Measurements from ENCODE around the gene SLC39A1. TPM values are rescaled to one million over a fixed set of nuclear protein-coding genes. Genes with fewer than 3 reads are reported as not detected.

The SLC39A1 gene
- total RNA-seq, 2 donors from 2014 or later = 102 to 136 TPM

DNA sequence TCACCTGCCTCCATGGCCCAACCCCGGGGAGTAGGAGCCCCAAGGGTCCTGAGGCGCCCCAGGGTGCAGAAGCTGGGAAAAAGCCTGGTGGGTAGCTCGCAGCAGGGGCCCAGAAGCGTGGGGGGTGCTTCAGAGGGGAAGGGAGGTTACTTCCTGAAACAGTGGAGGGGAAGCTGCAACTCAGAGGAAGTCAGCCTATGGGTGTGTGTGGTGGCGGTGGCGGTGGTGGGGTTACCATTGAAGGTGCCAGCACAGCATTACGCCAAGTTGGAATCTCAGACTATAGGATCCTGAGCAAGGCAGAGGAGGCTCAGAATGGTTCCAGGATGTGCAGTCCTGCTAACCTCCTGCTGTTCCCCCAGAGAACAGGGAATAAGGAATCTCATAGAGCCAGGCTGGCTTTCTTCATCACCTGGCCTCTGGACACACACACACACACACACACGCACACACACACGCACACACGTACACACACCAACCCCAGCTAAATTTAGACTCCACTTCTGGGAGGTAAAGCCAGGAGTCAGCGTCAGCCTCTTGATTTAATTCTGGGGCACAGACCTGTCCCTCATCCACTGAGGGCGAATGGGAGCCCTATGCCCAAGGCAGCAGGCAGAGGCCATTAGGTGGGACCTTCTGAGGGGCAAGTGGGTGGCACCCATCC is 18.1 kb downstream of the SLC39A1 start:
- Histone ChIP-seq H3K36me3 (peaks cover 41% of the 10 kb centered on the region), H3K27me3 (replicated peaks; ENCODE audit: insufficient read depth) (no peaks in the 10 kb centered on the region), H3K9me3 (no peaks in the 10 kb centered on the region), H3K27ac (peak overlapping the region; percentile 93 to 95), H3K4me1 (ENCODE audit: control insufficient read depth in 1 of 2, low read depth in 2 of 2) (peaks cover 14 to 24% of the 10 kb centered on the region in 2 donors), H3K4me3 (peak overlapping the region; percentile 94)
- ATAC-seq (ENCODE audit: insufficient number of reproducible peaks, low FRiP score, low read depth) (peak; percentile 34), DNase-seq (ENCODE audit: low spot score) (no peak)
- TF ChIP-seq, protein P1, sequence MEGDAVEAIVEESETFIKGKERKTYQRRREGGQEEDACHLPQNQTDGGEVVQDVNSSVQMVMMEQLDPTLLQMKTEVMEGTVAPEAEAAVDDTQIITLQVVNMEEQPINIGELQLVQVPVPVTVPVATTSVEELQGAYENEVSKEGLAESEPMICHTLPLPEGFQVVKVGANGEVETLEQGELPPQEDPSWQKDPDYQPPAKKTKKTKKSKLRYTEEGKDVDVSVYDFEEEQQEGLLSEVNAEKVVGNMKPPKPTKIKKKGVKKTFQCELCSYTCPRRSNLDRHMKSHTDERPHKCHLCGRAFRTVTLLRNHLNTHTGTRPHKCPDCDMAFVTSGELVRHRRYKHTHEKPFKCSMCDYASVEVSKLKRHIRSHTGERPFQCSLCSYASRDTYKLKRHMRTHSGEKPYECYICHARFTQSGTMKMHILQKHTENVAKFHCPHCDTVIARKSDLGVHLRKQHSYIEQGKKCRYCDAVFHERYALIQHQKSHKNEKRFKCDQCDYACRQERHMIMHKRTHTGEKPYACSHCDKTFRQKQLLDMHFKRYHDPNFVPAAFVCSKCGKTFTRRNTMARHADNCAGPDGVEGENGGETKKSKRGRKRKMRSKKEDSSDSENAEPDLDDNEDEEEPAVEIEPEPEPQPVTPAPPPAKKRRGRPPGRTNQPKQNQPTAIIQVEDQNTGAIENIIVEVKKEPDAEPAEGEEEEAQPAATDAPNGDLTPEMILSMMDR (IDR thresholded peaks at IDR 0.05) = no peak

DNA sequence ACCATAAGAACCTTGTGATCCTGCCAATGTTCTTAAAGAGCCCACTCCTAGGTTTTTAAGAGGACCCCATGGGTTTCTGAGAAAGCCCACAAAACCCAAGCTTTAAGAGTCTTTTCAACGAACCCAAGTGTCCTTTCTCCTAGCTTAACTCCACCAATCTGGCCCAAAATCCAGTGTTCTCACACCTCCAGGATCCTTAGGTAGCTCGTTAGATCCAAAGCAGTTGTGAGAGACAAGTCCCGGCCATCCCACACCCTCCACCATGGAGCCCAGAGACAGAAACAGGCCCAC is 18.6 kb downstream of the SLC39A1 start:
- Histone ChIP-seq H3K27me3 (replicated peaks; ENCODE audit: insufficient read depth) (no peaks in the 10 kb centered on the region), H3K27ac (peak overlapping the region; percentile 93 to 95), H3K9me3 (no peaks in the 10 kb centered on the region), H3K36me3 (peaks cover 39% of the 10 kb centered on the region), H3K4me3 (peak overlapping the region; percentile 94), H3K4me1 (ENCODE audit: control insufficient read depth in 1 of 2, low read depth in 2 of 2) (peaks cover 14 to 24% of the 10 kb centered on the region in 2 donors)
- DNase-seq (ENCODE audit: low spot score) = no peak
- TF ChIP-seq, protein P1 (IDR thresholded peaks at IDR 0.05) = no peak
- no peak for ATAC-seq (ENCODE audit: insufficient number of reproducible peaks, low FRiP score, low read depth)

DNA sequence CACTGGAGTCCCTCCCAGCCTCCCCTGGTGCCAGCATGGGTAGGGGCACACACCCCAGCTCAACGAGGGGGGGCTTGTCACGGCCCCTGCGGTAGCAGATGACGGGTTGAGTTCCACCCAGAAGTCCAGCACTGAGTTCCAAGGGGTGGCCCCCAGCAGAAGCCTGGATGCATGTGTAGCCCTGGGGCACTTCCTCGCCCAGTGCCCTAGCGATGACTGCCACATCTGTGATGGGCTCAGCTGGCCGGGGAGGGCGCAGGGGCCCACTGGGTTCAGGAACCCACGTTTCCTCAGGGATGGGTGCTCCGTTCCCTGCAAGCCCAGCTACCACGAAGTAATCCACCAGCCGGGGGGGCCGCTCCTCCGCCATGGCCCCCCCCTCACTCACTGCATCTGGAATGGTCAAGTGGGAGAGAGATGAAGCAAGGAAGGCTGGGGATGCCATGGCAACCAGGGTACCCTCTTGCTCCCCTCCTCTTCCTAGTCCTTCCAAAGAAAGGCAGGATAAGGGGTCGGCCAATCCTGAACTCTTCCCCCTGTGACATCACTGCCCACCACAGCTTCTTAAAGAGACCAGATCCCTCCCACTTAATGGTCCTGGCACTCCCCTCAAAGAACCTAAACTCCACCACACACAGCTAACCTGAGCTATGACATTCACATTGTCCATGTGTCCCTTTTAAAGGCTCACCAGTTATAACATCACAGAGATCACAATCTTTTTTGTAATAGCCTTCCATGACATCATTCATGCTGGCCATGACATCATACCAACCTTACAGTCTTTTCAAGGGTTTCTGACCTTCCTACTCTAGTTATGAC is 19.1 kb downstream of the SLC39A1 start:
- Histone ChIP-seq H3K27ac (peak overlapping the region; percentile 93 to 95), H3K4me1 (ENCODE audit: control insufficient read depth in 1 of 2, low read depth in 2 of 2) (peaks cover 14 to 24% of the 10 kb centered on the region in 2 donors), H3K4me3 (peak overlapping the region; percentile 94), H3K27me3 (replicated peaks; ENCODE audit: insufficient read depth) (no peaks in the 10 kb centered on the region), H3K9me3 (no peaks in the 10 kb centered on the region), H3K36me3 (peaks cover 41% of the 10 kb centered on the region)
- ATAC-seq (ENCODE audit: insufficient number of reproducible peaks, low FRiP score, low read depth) (no peak), DNase-seq (ENCODE audit: low spot score) (no peak)
- TF ChIP-seq, protein P1 (IDR thresholded peaks at IDR 0.05) = no peak

DNA sequence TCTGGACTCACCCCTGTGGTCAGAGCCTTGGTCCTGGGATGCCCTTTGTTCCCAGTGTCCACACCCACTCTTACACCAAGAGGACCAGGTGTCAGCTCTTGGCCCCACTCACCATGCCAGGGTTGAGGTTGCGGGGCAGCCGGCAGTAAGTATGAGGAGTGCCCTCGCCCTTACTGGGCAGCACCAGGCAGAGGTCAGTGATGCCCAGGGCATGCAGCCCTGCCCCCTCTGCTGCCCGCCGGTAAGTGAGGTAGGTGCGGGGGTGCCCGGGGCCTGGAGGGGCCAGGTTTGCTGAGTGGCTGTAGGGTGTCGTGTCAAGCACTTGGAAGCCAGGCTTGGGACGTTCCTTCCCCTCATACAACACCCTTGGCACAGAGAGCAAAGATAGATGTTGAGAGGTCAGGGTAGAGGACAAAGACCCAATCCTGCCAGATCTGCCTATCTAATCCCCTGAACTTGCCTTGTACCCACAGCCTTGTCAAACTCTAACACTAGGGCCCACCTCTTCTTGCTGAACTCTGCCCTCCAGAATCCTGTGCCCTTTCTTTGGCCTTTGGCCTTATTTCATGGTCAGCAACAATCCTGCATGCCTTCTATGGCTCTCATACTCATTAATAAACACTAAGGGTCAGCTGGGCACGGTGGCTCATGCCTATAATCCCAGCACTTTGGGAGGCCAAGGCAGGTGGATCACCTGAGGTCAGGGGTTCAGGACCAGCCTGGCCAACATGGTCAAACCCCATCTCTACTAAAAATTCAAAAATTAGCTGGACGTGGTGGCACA is 20.4 kb downstream of the SLC39A1 start:
- Histone ChIP-seq H3K9me3 (no peaks in the 10 kb centered on the region), H3K4me3 (no peak overlapping the region), H3K27ac (no peak overlapping the region), H3K4me1 (ENCODE audit: control insufficient read depth in 1 of 2, low read depth in 2 of 2) (peaks cover 14 to 24% of the 10 kb centered on the region in 2 donors), H3K27me3 (replicated peaks; ENCODE audit: insufficient read depth) (no peaks in the 10 kb centered on the region), H3K36me3 (peaks cover 28% of the 10 kb centered on the region)
- DNase-seq (ENCODE audit: low spot score) (no peak), ATAC-seq (ENCODE audit: insufficient number of reproducible peaks, low FRiP score, low read depth) (no peak)
- TF ChIP-seq, protein P1 (IDR thresholded peaks at IDR 0.05) = no peak

All from thoracic aorta (tissue), 2 donors.